Activated B cell treated with CpG ODN at 0.5 μM for 24 hours (primary cell): ENCODE data around the gene CACNA2D3. TPM values are rescaled to one million over a fixed set of nuclear protein-coding genes. Genes with fewer than 3 reads are reported as not detected.

Experiments
- ATAC-seq: fragments of 200-7000 bp; cut with Tn5 transposase; one replicate; pipeline ENCODE4 v1.10.0; 2021; ENCODE audit warnings: low read depth, mild to moderate bottlenecking, moderate library complexity
- CTCF ChIA-PET: fragments of 350-600 bp; sonication (Branson Sonifier 250); formaldehyde crosslinking; loops from one replicate; lab custom pipeline; 2021; ENCODE audit warnings: antibody characterized with exemption; lab: Charles Lee
- POLR2A ChIA-PET: fragments of 350-600 bp; sonication (Branson Sonifier 250); formaldehyde crosslinking; loops from one replicate; lab custom pipeline; 2021; ENCODE audit warnings: antibody characterized with exemption; lab: Charles Lee
- DNase-seq: peaks from one replicate; pipeline ENCODE4 v3.0.0; 2022
- H3K27ac Mint-ChIP-seq: one replicate; pipeline ENCODE4 v1.8.0; 2020; ENCODE audit warnings: mixed read lengths
- H3K27me3 Mint-ChIP-seq: one replicate; pipeline ENCODE4 v1.8.0; 2021; ENCODE audit warnings: mixed read lengths
- H3K36me3 Mint-ChIP-seq: one replicate; pipeline ENCODE4 v1.8.0; 2021; ENCODE audit warnings: low read depth, mixed read lengths
- H3K4me1 Mint-ChIP-seq: one replicate; pipeline ENCODE4 v1.8.0; 2021; ENCODE audit warnings: mixed read lengths
- H3K4me3 Mint-ChIP-seq: one replicate; pipeline ENCODE4 v1.8.0; 2020; ENCODE audit warnings: mild to moderate bottlenecking, mixed read lengths
- H3K9me3 Mint-ChIP-seq: one replicate; pipeline ENCODE4 v1.8.0; 2020; ENCODE audit warnings: mixed read lengths
- intact Hi-C: fragments of 100-400 bp; cut with micrococcal nuclease; formaldehyde crosslinking; loops from one replicate; pipeline ENCODE4 v1.15.1; 2024
- total RNA-seq: library from RNA; stranded (reverse); gene quantifications from 2 replicates; pipeline ENCODE4 v1.2.3, GENCODE V29; 2022
- TF ChIP-seq, protein P1 (sequence below): fragments of 200-600 bp; IDR thresholded peaks from one replicate; pipeline ENCODE4 v1.8.0; 2022; ENCODE audit warnings: antibody characterized with exemption, mild to moderate bottlenecking

CACNA2D3 gene
- total RNA-seq, 1 donor from 2014 or later: not detected

DNA sequence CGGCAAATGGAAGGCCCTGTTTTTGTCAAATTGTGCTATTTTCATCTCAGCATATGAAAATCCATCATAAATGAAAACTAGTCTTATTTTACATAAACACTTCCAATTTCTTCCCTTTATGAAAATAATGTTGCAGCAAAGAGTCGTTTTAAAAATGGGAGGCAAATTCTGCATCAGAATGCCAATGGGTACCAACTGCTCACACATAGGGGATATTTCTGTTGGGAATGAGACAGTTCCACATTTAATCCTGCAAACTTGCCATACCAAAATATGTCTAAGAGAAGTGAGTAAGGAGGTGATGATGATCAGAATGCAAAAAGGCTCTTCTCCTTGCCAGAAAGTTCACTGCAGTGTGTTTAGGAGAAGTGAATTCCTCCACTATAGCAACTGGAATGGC, 391.7 kb downstream of the CACNA2D3 start:
- ChIA-PET CTCF (no interaction called here), POLR2A (no interaction called here)
- no peak for ATAC-seq
- no peaks in the 10 kb centered on the region for H3K27me3 Mint-ChIP-seq
- no peaks in the 10 kb centered on the region for H3K4me1 Mint-ChIP-seq
- DNase-seq: no peak
- H3K9me3 Mint-ChIP-seq: peaks cover 3% of the 10 kb centered on the region
- no peak overlapping the region for H3K4me3 Mint-ChIP-seq
- TF ChIP-seq, protein P1, sequence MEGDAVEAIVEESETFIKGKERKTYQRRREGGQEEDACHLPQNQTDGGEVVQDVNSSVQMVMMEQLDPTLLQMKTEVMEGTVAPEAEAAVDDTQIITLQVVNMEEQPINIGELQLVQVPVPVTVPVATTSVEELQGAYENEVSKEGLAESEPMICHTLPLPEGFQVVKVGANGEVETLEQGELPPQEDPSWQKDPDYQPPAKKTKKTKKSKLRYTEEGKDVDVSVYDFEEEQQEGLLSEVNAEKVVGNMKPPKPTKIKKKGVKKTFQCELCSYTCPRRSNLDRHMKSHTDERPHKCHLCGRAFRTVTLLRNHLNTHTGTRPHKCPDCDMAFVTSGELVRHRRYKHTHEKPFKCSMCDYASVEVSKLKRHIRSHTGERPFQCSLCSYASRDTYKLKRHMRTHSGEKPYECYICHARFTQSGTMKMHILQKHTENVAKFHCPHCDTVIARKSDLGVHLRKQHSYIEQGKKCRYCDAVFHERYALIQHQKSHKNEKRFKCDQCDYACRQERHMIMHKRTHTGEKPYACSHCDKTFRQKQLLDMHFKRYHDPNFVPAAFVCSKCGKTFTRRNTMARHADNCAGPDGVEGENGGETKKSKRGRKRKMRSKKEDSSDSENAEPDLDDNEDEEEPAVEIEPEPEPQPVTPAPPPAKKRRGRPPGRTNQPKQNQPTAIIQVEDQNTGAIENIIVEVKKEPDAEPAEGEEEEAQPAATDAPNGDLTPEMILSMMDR: no peak
- intact Hi-C loops: no loop called here
- no peak overlapping the region for H3K27ac Mint-ChIP-seq
- H3K36me3 Mint-ChIP-seq: no peaks in the 10 kb centered on the region

DNA sequence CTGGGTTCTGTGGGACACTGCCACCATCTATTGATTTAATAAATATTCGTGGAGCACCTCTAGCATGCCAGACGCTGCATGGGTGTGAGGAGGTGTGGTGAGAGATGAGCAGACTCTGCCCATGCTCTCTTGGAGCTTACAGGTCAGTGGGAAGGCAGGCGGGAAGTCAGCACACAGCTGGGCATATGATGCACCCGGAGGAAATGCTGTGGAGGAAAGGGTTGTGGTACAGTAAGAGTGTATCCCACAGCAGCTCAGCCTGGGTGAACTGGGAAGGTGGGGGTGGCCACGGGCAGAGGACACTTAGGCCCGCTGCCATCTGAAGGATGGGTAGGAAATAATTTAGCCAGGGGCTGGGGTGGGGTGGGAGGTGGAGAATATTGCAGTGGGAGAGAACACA, 392.1 kb downstream of the CACNA2D3 start:
- Mint-ChIP-seq H3K4me1 (no peaks in the 10 kb centered on the region), H3K9me3 (peaks cover 3% of the 10 kb centered on the region), H3K4me3 (no peak overlapping the region), H3K27me3 (no peaks in the 10 kb centered on the region), H3K36me3 (no peaks in the 10 kb centered on the region), H3K27ac (no peak overlapping the region)
- no peak for ATAC-seq
- POLR2A ChIA-PET: no interaction called here
- CTCF ChIA-PET: no interaction called here
- no peak for DNase-seq
- intact Hi-C loops: no loop called here
- TF ChIP-seq, protein P1: no peak

DNA sequence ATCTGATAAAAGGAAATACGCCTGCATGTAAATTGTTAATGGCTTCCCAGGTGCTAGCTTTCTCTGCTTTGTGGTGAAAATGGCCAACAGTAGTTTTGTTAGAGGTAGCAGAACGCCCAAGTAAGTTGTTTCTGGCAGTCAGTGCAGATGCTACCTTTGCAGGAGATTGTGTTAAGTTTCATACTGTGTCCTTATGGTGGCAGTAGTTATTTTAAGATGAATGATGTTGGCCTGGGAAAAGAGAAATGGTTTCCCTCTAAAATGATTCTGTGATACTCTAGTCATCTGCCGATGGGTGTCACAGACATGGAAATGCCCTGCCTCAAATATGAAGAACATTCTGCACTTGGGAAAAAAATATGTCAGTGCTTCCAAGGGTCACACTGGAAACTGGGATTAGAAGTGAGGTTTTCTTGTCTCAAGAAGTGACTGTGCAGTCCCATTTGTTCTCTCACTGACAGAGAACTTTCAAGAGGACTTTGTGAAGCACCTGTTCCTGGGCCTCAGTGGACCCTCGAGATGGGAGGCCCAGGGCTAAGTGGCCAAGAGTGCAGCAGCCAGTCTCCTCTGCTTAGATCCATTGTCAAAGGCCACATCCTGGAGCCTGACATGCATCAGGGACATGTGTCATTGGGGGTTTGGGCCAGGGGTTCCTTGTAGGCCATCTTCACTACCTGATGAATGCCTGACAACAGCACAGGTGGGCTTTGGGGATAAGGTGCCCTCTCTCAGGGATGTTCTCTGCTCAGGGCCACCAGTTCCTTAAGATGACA, 393.3 kb downstream of the CACNA2D3 start:
- no peak overlapping the region for H3K4me3 Mint-ChIP-seq
- DNase-seq (no peak), ATAC-seq (no peak)
- no peaks in the 10 kb centered on the region for H3K27me3 Mint-ChIP-seq
- H3K9me3 Mint-ChIP-seq: peaks cover 3% of the 10 kb centered on the region
- POLR2A ChIA-PET: no interaction called here
- no peaks in the 10 kb centered on the region for H3K4me1 Mint-ChIP-seq
- CTCF ChIA-PET: no interaction called here
- H3K36me3 Mint-ChIP-seq: no peaks in the 10 kb centered on the region
- TF ChIP-seq, protein P1: no peak
- intact Hi-C loops: no loop called here
- H3K27ac Mint-ChIP-seq: no peak overlapping the region

DNA sequence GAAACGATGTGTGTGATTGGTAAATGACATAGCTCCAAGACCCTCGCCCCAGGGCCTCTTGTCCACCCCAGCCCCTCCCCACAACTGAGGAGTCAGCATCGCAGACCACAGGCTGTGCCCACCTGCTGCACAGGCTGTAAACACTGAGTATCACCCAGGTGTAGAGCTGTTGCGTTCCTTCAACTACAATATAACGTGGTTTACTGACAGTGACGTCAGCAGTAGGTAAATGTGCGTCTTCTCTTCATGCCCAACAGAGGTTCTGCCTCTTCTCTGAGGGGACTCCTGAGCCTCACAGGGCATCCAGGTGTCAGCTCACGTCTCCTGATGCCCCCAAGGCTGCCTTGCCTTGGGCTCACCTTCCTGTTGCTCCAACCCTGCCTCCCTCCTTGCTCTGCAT, 395.1 kb downstream of the CACNA2D3 start:
- Mint-ChIP-seq H3K9me3 (peaks cover 3% of the 10 kb centered on the region), H3K27me3 (no peaks in the 10 kb centered on the region), H3K4me1 (no peaks in the 10 kb centered on the region), H3K4me3 (no peak overlapping the region), H3K36me3 (no peaks in the 10 kb centered on the region), H3K27ac (no peak overlapping the region)
- ChIA-PET POLR2A (no interaction called here), CTCF (no interaction called here)
- TF ChIP-seq, protein P1: no peak
- DNase-seq (no peak), ATAC-seq (no peak)
- intact Hi-C loops: no loop called here

DNA sequence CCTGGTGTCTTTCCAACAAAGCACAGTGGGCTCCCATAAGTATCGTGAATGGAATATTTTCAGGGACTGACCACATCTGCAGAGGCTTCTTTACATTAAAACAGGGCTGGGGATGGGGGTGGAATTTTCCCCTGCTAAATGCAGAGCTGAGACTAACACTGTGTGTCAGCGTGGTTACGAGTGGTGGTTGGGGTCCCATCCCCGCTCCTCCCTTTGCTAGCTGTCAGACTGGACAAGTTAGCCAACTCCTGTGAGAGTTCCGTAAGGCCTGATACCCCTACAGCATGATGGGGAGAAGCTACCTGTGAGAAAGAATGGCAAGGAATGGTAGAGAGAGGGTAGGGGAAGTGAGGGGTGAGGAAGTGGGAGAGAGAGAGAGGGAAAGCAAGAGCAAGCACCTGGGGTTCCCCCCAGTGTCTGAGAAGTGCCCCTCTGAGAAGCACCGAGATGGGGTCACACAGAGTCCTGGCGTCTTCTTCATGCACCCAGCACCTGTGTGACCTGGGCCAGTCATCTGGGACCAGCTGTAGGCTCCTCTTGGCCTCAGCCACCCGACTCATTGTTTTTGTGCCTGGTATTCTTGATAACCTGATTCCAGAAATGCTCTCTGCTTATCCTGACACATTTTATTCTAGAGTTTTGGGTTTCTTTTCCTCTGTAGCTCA, 395.8 kb downstream of the CACNA2D3 start:
- Mint-ChIP-seq H3K36me3 (no peaks in the 10 kb centered on the region), H3K9me3 (peaks cover 2% of the 10 kb centered on the region), H3K4me3 (no peak overlapping the region), H3K27ac (no peak overlapping the region), H3K4me1 (no peaks in the 10 kb centered on the region), H3K27me3 (no peaks in the 10 kb centered on the region)
- TF ChIP-seq, protein P1: no peak
- ATAC-seq (no peak), DNase-seq (no peak)
- ChIA-PET POLR2A (no interaction called here), CTCF (no interaction called here)
- intact Hi-C loops: no loop called here
